IMR-90 (cell line): ENCODE results near the gene OR2C3. TPM values are rescaled to one million over a fixed set of nuclear protein-coding genes. Genes with fewer than 3 reads are reported as not detected.

ENCODE experiments used
- ATAC-seq: fragments of 200-7000 bp; cut with Tn5 transposase; 2 replicates; pipeline ENCODE4 v1.9.1; 2020; ENCODE audit warnings: low read depth, mild to moderate bottlenecking, moderate library complexity
- BruUV-seq: library from RNA; stranded (reverse); fragments of 400-500 nt; replicated peaks from 2 replicates; lab custom pipeline; 2021; lab: Mats Ljungman, UMichigan
- CTCF ChIA-PET: fragments of 300-600 bp; formaldehyde crosslinking; extraction: SDS; loops from one replicate; lab custom pipeline; 2021; ENCODE audit warnings: antibody characterized with exemption; lab: Yijun Ruan, JAX
- POLR2A ChIA-PET: fragments of 300-600 bp; sonication (Branson Sonifier 250); formaldehyde crosslinking; loops from one replicate; lab custom pipeline; 2022; ENCODE audit warnings: antibody characterized with exemption; ENCODE audit not compliant: unreplicated experiment; lab: Charles Lee
- DNase-seq: peaks from one replicate; pipeline ENCODE4 v3.0.0; 2013
- H2AFZ ChIP-seq: replicated peaks from 2 replicates; pipeline ENCODE3; 2013; ENCODE audit warnings: low read length, mild to moderate bottlenecking; ENCODE audit not compliant: poor library complexity
- H2AK5ac ChIP-seq: 2 replicates; pipeline ENCODE4 v1.6.1; 2013; ENCODE audit warnings: low read depth, low read length, inconsistent platforms
- H2AK9ac ChIP-seq: replicated peaks from 2 replicates; pipeline ENCODE3; 2013; ENCODE audit warnings: mild to moderate bottlenecking, low read depth, low read length, moderate library complexity; ENCODE audit not compliant: poor library complexity
- H2BK120ac ChIP-seq: 2 replicates; pipeline ENCODE4 v1.6.1; 2013; ENCODE audit warnings: low read depth, low read length, inconsistent platforms
- H2BK15ac ChIP-seq: 3 replicates; pipeline ENCODE4 v1.6.1; 2013; ENCODE audit warnings: low read depth, low read length, inconsistent platforms
- H2BK20ac ChIP-seq: 2 replicates; pipeline ENCODE4 v1.6.1; 2013; ENCODE audit warnings: low read depth, mild to moderate bottlenecking, inconsistent platforms, low read length, moderate library complexity
- H2BK5ac ChIP-seq: 2 replicates; pipeline ENCODE4 v1.6.1; 2013; ENCODE audit warnings: mild to moderate bottlenecking, low read depth, low read length, inconsistent platforms; ENCODE audit not compliant: poor library complexity, severe bottlenecking
- H3K14ac ChIP-seq: replicated peaks from 2 replicates; pipeline ENCODE4 v1.6.1; 2013; ENCODE audit warnings: low read depth, low read length, inconsistent platforms
- H3K18ac ChIP-seq: 2 replicates; pipeline ENCODE4 v1.6.1; 2013; ENCODE audit warnings: low read depth, low read length, control low read depth
- H3K23ac ChIP-seq: 2 replicates; pipeline ENCODE4 v1.6.1; 2013; ENCODE audit warnings: low read depth, low read length, inconsistent platforms
- H3K27ac ChIP-seq: 2 replicates; pipeline ENCODE4 v1.5.1; 2013; ENCODE audit warnings: mild to moderate bottlenecking, control low read depth, low read length; ENCODE audit not compliant: insufficient read depth
- H3K27me3 ChIP-seq: 2 replicates; pipeline ENCODE4 v1.6.1; 2013; ENCODE audit warnings: low read length; ENCODE audit not compliant: control insufficient read depth, insufficient read depth
- H3K36me3 ChIP-seq: 2 replicates; pipeline ENCODE4 v1.6.1; 2013; ENCODE audit warnings: low read length, mixed read lengths; ENCODE audit not compliant: control insufficient read depth, insufficient read depth
- H3K4ac ChIP-seq: 2 replicates; pipeline ENCODE4 v1.6.1; 2013; ENCODE audit warnings: low read depth, low read length, inconsistent platforms
- H3K4me1 ChIP-seq: 2 replicates; pipeline ENCODE4 v1.6.1; 2013; ENCODE audit warnings: low read length, mixed read lengths; ENCODE audit not compliant: control insufficient read depth, insufficient read depth
- H3K4me2 ChIP-seq: 2 replicates; pipeline ENCODE4 v1.6.1; 2013; ENCODE audit warnings: low read depth, mild to moderate bottlenecking, control low read depth, low read length, moderate library complexity
- H3K4me3 ChIP-seq: 2 replicates; pipeline ENCODE4 v1.5.1; 2013; ENCODE audit warnings: low read depth, mild to moderate bottlenecking, control low read depth, low read length, moderate library complexity; ENCODE audit not compliant: insufficient read depth
- H3K56ac ChIP-seq: 2 replicates; pipeline ENCODE4 v1.6.1; 2013; ENCODE audit warnings: low read length, inconsistent platforms; ENCODE audit not compliant: insufficient read depth; ENCODE audit errors: extremely low read depth
- H3K79me1 ChIP-seq, 2 experiments: 2 replicates each; pipeline ENCODE4 v1.6.1; 2013; ENCODE audit warnings: low read length in 2 of 2, inconsistent platforms in 1 of 2, low read depth in 1 of 2
- H3K9ac ChIP-seq: 2 replicates; pipeline ENCODE4 v1.6.1; 2013; ENCODE audit warnings: low read depth, low read length, control low read depth
- H3K9me1 ChIP-seq: 2 replicates; pipeline ENCODE4 v1.6.1; 2013; ENCODE audit warnings: low read length, inconsistent platforms; ENCODE audit not compliant: insufficient read depth
- H3K9me3 ChIP-seq: 2 replicates; pipeline ENCODE4 v1.6.1; 2013; ENCODE audit warnings: low read length; ENCODE audit not compliant: control insufficient read depth, insufficient read depth
- H4K20me1 ChIP-seq: 2 replicates; pipeline ENCODE4 v1.6.1; 2013; ENCODE audit warnings: low read length, inconsistent platforms; ENCODE audit not compliant: insufficient read depth
- H4K5ac ChIP-seq: 2 replicates; pipeline ENCODE4 v1.6.1; 2013; ENCODE audit warnings: mild to moderate bottlenecking, low read depth, low read length, control low read depth
- H4K8ac ChIP-seq, 2 experiments: 2 replicates each; pipeline ENCODE4 v1.6.1; 2013; ENCODE audit warnings: low read depth in 2 of 2, low read length in 2 of 2, control low read depth in 1 of 2, inconsistent platforms in 1 of 2
- H4K91ac ChIP-seq: 2 replicates; pipeline ENCODE4 v1.6.1; 2013; ENCODE audit warnings: low read depth, low read length, inconsistent platforms; ENCODE audit not compliant: insufficient read depth
- BHLHE40 ChIP-seq: fragments of 150-350 bp; IDR thresholded peaks from 2 replicates; pipeline ENCODE4 v1.6.1; 2016; ENCODE audit warnings: mild to moderate bottlenecking, low read depth, low read length
- FOS ChIP-seq: fragments of 150-350 bp; IDR thresholded peaks from 2 replicates; pipeline ENCODE4 v1.6.1; 2016; ENCODE audit warnings: low read depth, low read length
- MXI1 ChIP-seq: IDR thresholded peaks from 2 replicates; pipeline ENCODE4 v1.6.1; 2012; ENCODE audit warnings: low read depth, mild to moderate bottlenecking, low read length, moderate library complexity, borderline replicate concordance
- POLR2A ChIP-seq: IDR thresholded peaks from 2 replicates; pipeline ENCODE4 v1.6.1; 2012; ENCODE audit warnings: mild to moderate bottlenecking, low read depth, low read length
- RAD21 ChIP-seq: IDR thresholded peaks from 2 replicates; pipeline ENCODE4 v1.6.1; 2012; ENCODE audit warnings: low read length, improper control_type of control experiment
- RCOR1 ChIP-seq: IDR thresholded peaks from 2 replicates; pipeline ENCODE4 v1.6.1; 2012; ENCODE audit warnings: mild to moderate bottlenecking, low read length, improper control_type of control experiment; ENCODE audit not compliant: insufficient replicate concordance
- RFX5 ChIP-seq: IDR thresholded peaks from 2 replicates; pipeline ENCODE4 v1.8.0; 2012; ENCODE audit warnings: low read depth, mild to moderate bottlenecking, low read length, moderate library complexity
- SMC3 ChIP-seq: fragments of 150-350 bp; IDR thresholded peaks from 2 replicates; pipeline ENCODE4 v1.6.1; 2016; ENCODE audit warnings: low read depth, mild to moderate bottlenecking, antibody characterized with exemption, low read length, moderate library complexity
- WGBS, 2 experiments: methylation state at CpG; one replicate each; pipeline versions ENCODE4 v1.1.5 to v1.1.7; 2013; ENCODE audit warnings: missing lambda C conversion rate in 2 of 2; ENCODE audit not compliant: insufficient read length in 1 of 2; ENCODE audit errors: extremely low coverage in 2 of 2; 5-methylcytosine and 5-hydroxymethylcytosine counted together
- dilution Hi-C: fragments of 300-500 bp; cut with HindIII; formaldehyde crosslinking; loops from one replicate; pipeline ENCODE4 v1.14.3; 2018; ENCODE audit warnings: low sequenced_read_pairs; ENCODE audit not compliant: unreplicated experiment
- in situ Hi-C: fragments of 300-500 bp; cut with MboI; formaldehyde crosslinking; loops from 3 replicates; pipeline ENCODE4 v1.14.3; 2019; ENCODE audit warnings: low sequenced_read_pairs, inconsistent platforms, mixed read lengths
- intact Hi-C: fragments of 100-400 bp; cut with micrococcal nuclease; formaldehyde crosslinking; loops from 2 replicates; pipeline ENCODE4 v1.10.0; 2022
- polyA plus RNA-seq, 3 experiments: library from polyadenylated mRNA; depleted of rRNA; stranded (reverse); fragments of >200 nt; gene quantifications; 2 replicates each; pipeline ENCODE4 v1.2.3, GENCODE V29; 2012; ENCODE audit warnings: low replicate concordance in 1 of 3
- total RNA-seq: library from RNA; depleted of rRNA; stranded (reverse); fragments of >200 nt; gene quantifications from 2 replicates; pipeline ENCODE4 v1.2.3, GENCODE V29; 2012
- TF ChIP-seq, protein P1 (sequence below): fragments of 150-350 bp; IDR thresholded peaks from 2 replicates; pipeline ENCODE4 v1.6.1; 2017; ENCODE audit warnings: mild to moderate bottlenecking, antibody characterized with exemption, low read length, low read depth
- TF ChIP-seq, protein P2 (sequence below): fragments of 150-350 bp; IDR thresholded peaks from 2 replicates; pipeline ENCODE4 v1.6.1; 2016; ENCODE audit warnings: low read depth, mild to moderate bottlenecking, low read length, moderate library complexity, borderline replicate concordance

OR2C3 gene
- total and polyA plus RNA-seq, 2 of the 4 experiments (the other 2 are of a cell fraction), result not detected

DNA sequence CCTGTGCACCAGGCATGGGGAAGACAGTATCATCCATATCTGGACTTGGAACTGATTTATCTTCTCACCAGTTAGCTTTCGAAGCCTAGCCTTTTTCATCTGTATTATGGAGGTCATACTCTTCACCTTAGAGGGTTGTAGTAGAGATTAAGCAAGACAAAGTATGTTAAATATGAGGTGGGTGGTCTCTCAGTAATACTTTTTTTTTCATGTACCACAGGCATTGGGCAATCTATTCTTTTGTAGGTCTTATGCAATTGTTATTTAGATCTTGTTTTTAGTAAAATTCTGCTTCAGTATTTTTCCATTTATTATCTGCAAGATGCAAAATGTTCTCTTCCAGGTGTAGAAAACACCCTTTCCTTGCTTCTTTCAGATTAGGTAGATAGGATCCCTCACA, 43.1 kb downstream of the OR2C3 start:
- no peak overlapping the region for H4K8ac ChIP-seq
- H3K18ac ChIP-seq, result no peak overlapping the region
- in situ Hi-C loops, result no loop called here
- ChIA-PET CTCF (no interaction called here), POLR2A (no interaction called here)
- no peaks in the 10 kb centered on the region for H3K79me1 ChIP-seq
- H3K9me1 ChIP-seq, result no peaks in the 10 kb centered on the region
- no peak overlapping the region for H4K91ac ChIP-seq
- H3K27ac ChIP-seq, result no peak overlapping the region
- ATAC-seq, result no peak
- H3K9ac ChIP-seq, result no peak overlapping the region
- TF ChIP-seq FOS, result no peak
- no peak for TF ChIP-seq MXI1
- TF ChIP-seq RAD21, result no peak
- no peak for TF ChIP-seq RCOR1
- TF ChIP-seq, protein P1, sequence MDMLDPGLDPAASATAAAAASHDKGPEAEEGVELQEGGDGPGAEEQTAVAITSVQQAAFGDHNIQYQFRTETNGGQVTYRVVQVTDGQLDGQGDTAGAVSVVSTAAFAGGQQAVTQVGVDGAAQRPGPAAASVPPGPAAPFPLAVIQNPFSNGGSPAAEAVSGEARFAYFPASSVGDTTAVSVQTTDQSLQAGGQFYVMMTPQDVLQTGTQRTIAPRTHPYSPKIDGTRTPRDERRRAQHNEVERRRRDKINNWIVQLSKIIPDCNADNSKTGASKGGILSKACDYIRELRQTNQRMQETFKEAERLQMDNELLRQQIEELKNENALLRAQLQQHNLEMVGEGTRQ, result no peak
- TF ChIP-seq, protein P2, sequence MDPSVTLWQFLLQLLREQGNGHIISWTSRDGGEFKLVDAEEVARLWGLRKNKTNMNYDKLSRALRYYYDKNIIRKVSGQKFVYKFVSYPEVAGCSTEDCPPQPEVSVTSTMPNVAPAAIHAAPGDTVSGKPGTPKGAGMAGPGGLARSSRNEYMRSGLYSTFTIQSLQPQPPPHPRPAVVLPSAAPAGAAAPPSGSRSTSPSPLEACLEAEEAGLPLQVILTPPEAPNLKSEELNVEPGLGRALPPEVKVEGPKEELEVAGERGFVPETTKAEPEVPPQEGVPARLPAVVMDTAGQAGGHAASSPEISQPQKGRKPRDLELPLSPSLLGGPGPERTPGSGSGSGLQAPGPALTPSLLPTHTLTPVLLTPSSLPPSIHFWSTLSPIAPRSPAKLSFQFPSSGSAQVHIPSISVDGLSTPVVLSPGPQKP, result no peak
- TF ChIP-seq BHLHE40, result no peak
- TF ChIP-seq POLR2A, result no peak
- TF ChIP-seq SMC3, result no peak
- no peak for TF ChIP-seq RFX5
- intact Hi-C loops, result no loop called here
- H2AFZ ChIP-seq, result no peak overlapping the region
- H3K56ac ChIP-seq, result no peak overlapping the region
- no peaks in the 10 kb centered on the region for H3K4me1 ChIP-seq
- no peak overlapping the region for H3K23ac ChIP-seq
- H2BK120ac ChIP-seq, result no peak overlapping the region
- peaks cover 16% of the 10 kb centered on the region for H3K9me3 ChIP-seq
- H4K20me1 ChIP-seq, result no peaks in the 10 kb centered on the region
- no peak overlapping the region for H3K4me2 ChIP-seq
- no peak overlapping the region for H3K4ac ChIP-seq
- no peak overlapping the region for H3K14ac ChIP-seq
- no peaks in the 10 kb centered on the region for H3K27me3 ChIP-seq
- BruUV-seq, result no TSS peak
- H3K4me3 ChIP-seq, result no peak overlapping the region
- H3K36me3 ChIP-seq, result no peaks in the 10 kb centered on the region
- H4K5ac ChIP-seq, result no peak overlapping the region
- dilution Hi-C loops, result no loop called here
- no peak overlapping the region for H2BK15ac ChIP-seq
- H2AK9ac ChIP-seq, result no peak overlapping the region
- no CpG with 5 or more reads among the region's 1 CpG for WGBS, 2 experiments
- no peak overlapping the region for H2BK20ac ChIP-seq
- H2AK5ac ChIP-seq, result no peak overlapping the region
- no peak overlapping the region for H2BK5ac ChIP-seq
- no peak for DNase-seq
